ENCODE data around the gene FOXF1.

- TF ChIP-seq, protein P1, sequence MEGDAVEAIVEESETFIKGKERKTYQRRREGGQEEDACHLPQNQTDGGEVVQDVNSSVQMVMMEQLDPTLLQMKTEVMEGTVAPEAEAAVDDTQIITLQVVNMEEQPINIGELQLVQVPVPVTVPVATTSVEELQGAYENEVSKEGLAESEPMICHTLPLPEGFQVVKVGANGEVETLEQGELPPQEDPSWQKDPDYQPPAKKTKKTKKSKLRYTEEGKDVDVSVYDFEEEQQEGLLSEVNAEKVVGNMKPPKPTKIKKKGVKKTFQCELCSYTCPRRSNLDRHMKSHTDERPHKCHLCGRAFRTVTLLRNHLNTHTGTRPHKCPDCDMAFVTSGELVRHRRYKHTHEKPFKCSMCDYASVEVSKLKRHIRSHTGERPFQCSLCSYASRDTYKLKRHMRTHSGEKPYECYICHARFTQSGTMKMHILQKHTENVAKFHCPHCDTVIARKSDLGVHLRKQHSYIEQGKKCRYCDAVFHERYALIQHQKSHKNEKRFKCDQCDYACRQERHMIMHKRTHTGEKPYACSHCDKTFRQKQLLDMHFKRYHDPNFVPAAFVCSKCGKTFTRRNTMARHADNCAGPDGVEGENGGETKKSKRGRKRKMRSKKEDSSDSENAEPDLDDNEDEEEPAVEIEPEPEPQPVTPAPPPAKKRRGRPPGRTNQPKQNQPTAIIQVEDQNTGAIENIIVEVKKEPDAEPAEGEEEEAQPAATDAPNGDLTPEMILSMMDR (conservative IDR thresholded peaks at IDR 0.05 in 1 of 2, IDR thresholded peaks at IDR 0.05 in 1 of 2; ENCODE audit: low read depth in 1 of 2, low read length in 2 of 2): no peak
- no peak for TF ChIP-seq EZH2 (IDR thresholded peaks at IDR 0.05; ENCODE audit: low read length, missing control alignments)
Observed at GRCh38 chr16:86531191-86531545, 20.8 kb downstream of the FOXF1 start.
